H1 (cell line): ENCODE results near the gene C6orf163. TPM values are rescaled to one million over a fixed set of nuclear protein-coding genes. Genes with fewer than 3 reads are reported as not detected.

Experiments
- CTCF ChIA-PET: fragments of 300-600 bp; sonication (Branson Sonifier 250); formaldehyde crosslinking; loops from one replicate; lab custom pipeline; 2021; ENCODE audit not compliant: partially characterized antibody; lab: Charles Lee
- POLR2A ChIA-PET: fragments of 300-600 bp; sonication (Branson Sonifier 250); formaldehyde crosslinking; loops from one replicate; lab custom pipeline; 2021; ENCODE audit warnings: inconsistent platforms; ENCODE audit not compliant: partially characterized antibody; lab: Charles Lee
- DNase-seq, 2 experiments: peaks; one replicate each; pipeline versions ENCODE4 v3.0.0 to v3.0.0-alpha.2; 2010 to 2022; ENCODE audit warnings: low spot score in 2 of 2, low read depth in 1 of 2, mixed read lengths in 1 of 2
- FAIRE-seq: peaks from 2 replicates; lab custom pipeline; 2011; peaks lifted over from hg19 to GRCh38; lab: Jason Lieb, UNC
- H2AFZ ChIP-seq: 2 replicates; pipeline ENCODE4 v1.8.1; 2012; ENCODE audit warnings: low read length, inconsistent platforms
- H2AK5ac ChIP-seq: 2 replicates; pipeline ENCODE4 v1.6.1; 2013; ENCODE audit warnings: low read depth, low read length
- H2BK120ac ChIP-seq: replicated peaks from 2 replicates; pipeline ENCODE3; 2013; ENCODE audit warnings: low read depth, low read length, inconsistent platforms
- H2BK12ac ChIP-seq: 2 replicates; pipeline ENCODE4 v1.6.1; 2013; ENCODE audit warnings: low read depth, low read length
- H2BK15ac ChIP-seq: 2 replicates; pipeline ENCODE4 v1.6.1; 2013; ENCODE audit warnings: low read length
- H2BK20ac ChIP-seq: 2 replicates; pipeline ENCODE4 v1.6.1; 2013; ENCODE audit warnings: low read length
- H2BK5ac ChIP-seq: 2 replicates; pipeline ENCODE4 v1.6.1; 2013; ENCODE audit warnings: low read depth, low read length
- H3K14ac ChIP-seq: 2 replicates; pipeline ENCODE4 v1.6.1; 2013; ENCODE audit warnings: inconsistent platforms; ENCODE audit not compliant: insufficient read length
- H3K18ac ChIP-seq: 2 replicates; pipeline ENCODE4 v1.6.1; 2013; ENCODE audit warnings: low read length; ENCODE audit errors: extremely low read depth
- H3K23ac ChIP-seq: 2 replicates; pipeline ENCODE4 v1.6.1; 2013; ENCODE audit warnings: inconsistent platforms; ENCODE audit not compliant: insufficient read length
- H3K23me2 ChIP-seq: 2 replicates; pipeline ENCODE4 v1.6.1; 2013; ENCODE audit warnings: low read depth, low read length
- H3K27ac ChIP-seq: 2 replicates; pipeline ENCODE4 v1.6.1; 2011; ENCODE audit warnings: low read depth, low read length, inconsistent platforms
- H3K27me3 ChIP-seq, 4 experiments: replicated peaks in 1 of 4; 1 replicate in 1 of 4; 2 replicates in 3 of 4; pipeline versions ENCODE4 v1.6.1 to v1.8.1; 2011 to 2013; ENCODE audit warnings: low read length in 3 of 4, mild to moderate bottlenecking in 3 of 4, inconsistent platforms in 2 of 4, mixed read lengths in 2 of 4, moderate library complexity in 1 of 4; ENCODE audit not compliant: control insufficient read depth in 3 of 4, insufficient read depth in 3 of 4; ENCODE audit errors: extremely low read depth in 1 of 4
- H3K36me3 ChIP-seq, 4 experiments: 2 replicates each; pipeline versions ENCODE4 v1.6.1 to v1.8.1; 2011 to 2013; ENCODE audit warnings: mild to moderate bottlenecking in 4 of 4, low read length in 3 of 4, moderate library complexity in 2 of 4, control low read depth in 1 of 4, inconsistent platforms in 1 of 4; ENCODE audit not compliant: insufficient read depth in 4 of 4, control insufficient read depth in 2 of 4
- H3K4ac ChIP-seq: replicated peaks from 2 replicates; pipeline ENCODE3; 2013; ENCODE audit warnings: low read length, low read depth, mixed read lengths, inconsistent platforms; ENCODE audit not compliant: insufficient read length
- H3K4me1 ChIP-seq, 4 experiments: replicated peaks in 1 of 4; 1 replicate in 1 of 4; 2 replicates in 3 of 4; pipeline versions ENCODE4 v1.6.1 to v1.8.1; 2011 to 2013; ENCODE audit warnings: low read length in 3 of 4, inconsistent platforms in 2 of 4, mixed read lengths in 1 of 4; ENCODE audit not compliant: insufficient read depth in 4 of 4, control insufficient read depth in 3 of 4
- H3K4me2 ChIP-seq, 2 experiments: 2 replicates each; pipeline versions ENCODE4 v1.6.1 to v1.8.1; 2011 to 2013; ENCODE audit warnings: low read depth in 2 of 2, low read length in 2 of 2, control low read depth in 1 of 2, inconsistent platforms in 1 of 2, mild to moderate bottlenecking in 1 of 2; ENCODE audit not compliant: insufficient read depth in 1 of 2
- H3K4me3 ChIP-seq, 4 experiments: fragments of 200-600, 300-600 bp in 1 of 4; sonication (generic), shearing (Covaris generic), sonication (Bioruptor Twin) in 1 of 4; 2 replicates each; pipeline versions ENCODE4 v1.5.1 to v1.8.1; 2011 to 2016; ENCODE audit warnings: low read length in 4 of 4, low read depth in 3 of 4, control low read depth in 2 of 4, inconsistent platforms in 2 of 4, mild to moderate bottlenecking in 2 of 4, mixed read lengths in 1 of 4, moderate library complexity in 1 of 4; ENCODE audit not compliant: insufficient read depth in 2 of 4; ENCODE audit errors: extremely low read depth in 1 of 4
- H3K56ac ChIP-seq: replicated peaks from 2 replicates; pipeline ENCODE3; 2013; ENCODE audit warnings: low read depth, mild to moderate bottlenecking, mixed read lengths, low read length, inconsistent platforms; ENCODE audit not compliant: insufficient read length
- H3K79me1 ChIP-seq: 2 replicates; pipeline ENCODE4 v1.6.1; 2013; ENCODE audit warnings: low read depth, low read length, control low read depth
- H3K79me2 ChIP-seq, 2 experiments: 2 replicates each; pipeline versions ENCODE4 v1.6.1 to v1.8.1; 2012 to 2013; ENCODE audit warnings: low read length in 2 of 2, mild to moderate bottlenecking in 2 of 2, inconsistent platforms in 1 of 2; ENCODE audit not compliant: insufficient read depth in 2 of 2, control insufficient read depth in 1 of 2
- H3K9ac ChIP-seq, 4 experiments: replicated peaks in 1 of 4; 1 replicate in 1 of 4; 2 replicates in 3 of 4; pipeline versions ENCODE4 v1.6.1 to v1.8.1; 2011 to 2013; ENCODE audit warnings: low read depth in 3 of 4, low read length in 3 of 4, control low read depth in 2 of 4, mild to moderate bottlenecking in 2 of 4, moderate library complexity in 2 of 4, inconsistent platforms in 1 of 4; ENCODE audit errors: extremely low read depth in 1 of 4
- H3K9me3 ChIP-seq, 2 experiments: 2 replicates each; pipeline versions ENCODE4 v1.6.1 to v1.8.1; 2012 to 2013; ENCODE audit warnings: mild to moderate bottlenecking in 2 of 2, moderate library complexity in 2 of 2, control low read depth in 1 of 2, inconsistent platforms in 1 of 2, low read depth in 1 of 2, low read length in 1 of 2, mixed read lengths in 1 of 2; ENCODE audit not compliant: insufficient read depth in 2 of 2
- H4K20me1 ChIP-seq, 2 experiments: replicated peaks in 1 of 2; 2 replicates each; pipeline versions ENCODE3 to v1.8.1; 2011 to 2013; ENCODE audit warnings: inconsistent platforms in 2 of 2, low read length in 2 of 2, mild to moderate bottlenecking in 1 of 2; ENCODE audit not compliant: insufficient read depth in 2 of 2, control insufficient read depth in 1 of 2
- H4K5ac ChIP-seq: 2 replicates; pipeline ENCODE4 v1.6.1; 2013; ENCODE audit warnings: low read length, low read depth, mixed read lengths, inconsistent platforms; ENCODE audit not compliant: insufficient read length
- H4K8ac ChIP-seq: 2 replicates; pipeline ENCODE4 v1.8.0; 2013; ENCODE audit warnings: mild to moderate bottlenecking, moderate library complexity, low read length, inconsistent platforms; ENCODE audit not compliant: insufficient read depth; ENCODE audit errors: extremely low read depth
- H4K91ac ChIP-seq: replicated peaks from 2 replicates; pipeline ENCODE3; 2013; ENCODE audit warnings: low read length, mixed read lengths, inconsistent platforms; ENCODE audit not compliant: insufficient read length
- TAF7 ChIP-seq: optimal IDR thresholded peaks from 2 replicates; pipeline ENCODE3; 2011; ENCODE audit warnings: low read depth, mild to moderate bottlenecking, inconsistent platforms, low read length, moderate library complexity, borderline replicate concordance
- TEAD4 ChIP-seq: IDR thresholded peaks from 2 replicates; pipeline ENCODE4 v1.6.1; 2012; ENCODE audit warnings: low read depth, low read length, inconsistent platforms, mixed read lengths
- WGBS, 2 experiments: shearing (Covaris generic) in 1 of 2; methylation state at CpG; one replicate each; pipeline versions ENCODE4 v1.1.6 to v1.1.7; 2013 to 2015; ENCODE audit warnings: low lambda C conversion rate in 2 of 2, mixed read lengths in 2 of 2, inconsistent platforms in 1 of 2, low coverage in 1 of 2, missing lambda C conversion rate in 1 of 2; ENCODE audit not compliant: insufficient replicate concordance in 2 of 2, insufficient coverage in 1 of 2, insufficient read length in 1 of 2; ENCODE audit errors: extremely low coverage in 1 of 2, missing lambda C conversion rate in 1 of 2; 5-methylcytosine and 5-hydroxymethylcytosine counted together
- polyA plus RNA-seq, 7 experiments: library from polyadenylated mRNA; depleted of rRNA in 3 of 7; stranded (reverse) in 5 of 7; unstranded in 2 of 7; fragments of >200 nt in 5 of 7; fragments of 200-250 nt in 2 of 7; gene quantifications; 1 replicate in 5 of 7; 2 replicates in 1 of 7; 4 replicates in 1 of 7; pipeline versions ENCODE4 v1.2.1 to v1.2.3, GENCODE V29; 2011 to 2013; ENCODE audit warnings: missing spikeins in 2 of 7, mixed read lengths in 2 of 7
- total RNA-seq: library from RNA; stranded (reverse); fragmentation: NEBNext Ultra II Directional; extraction: Animal tissue kit (Norgen Biotek cat#: 25700); gene quantifications from 2 replicates; pipeline ENCODE4 v1.2.1, GENCODE V29; 2021

C6orf163 gene
- total and polyA plus RNA-seq, 2 of the 8 experiments (the other 6 are each of a cell fraction or from before 2014, with no cell fraction given) = 0.36 to 1.5 TPM

GRCh38 chr6:87384038-87384437, 39.4 kb downstream of the C6orf163 start:
- CTCF ChIA-PET = no interaction called here
- no peak for FAIRE-seq

More at GRCh38 chr6:87384038-87384437, 39.4 kb downstream of the C6orf163 start:
- H2BK5ac ChIP-seq = no peak overlapping the region
- no peak overlapping the region for H3K27ac ChIP-seq
- WGBS, 2 experiments = 84% methylated on average over 1 of the region's 1 CpG; no CpG with 5 or more reads in 1 of the 2 experiments
- no peak for TF ChIP-seq TEAD4
- no peak for TF ChIP-seq TAF7
- H4K91ac ChIP-seq = no peak overlapping the region
- no peak overlapping the region for H3K56ac ChIP-seq
- no peak overlapping the region for H3K4ac ChIP-seq
- no peak overlapping the region for H3K4me3 ChIP-seq
- no peak overlapping the region for H2BK20ac ChIP-seq
- H3K9ac ChIP-seq = no peak overlapping the region
- H4K8ac ChIP-seq = no peak overlapping the region
- no peak overlapping the region for H2AFZ ChIP-seq
- no peak overlapping the region for H2BK15ac ChIP-seq
- no peaks in the 10 kb centered on the region for H4K20me1 ChIP-seq
- H3K18ac ChIP-seq = no peak overlapping the region
- no peak overlapping the region for H3K4me2 ChIP-seq
- no peak overlapping the region for H3K23ac ChIP-seq
- no peaks in the 10 kb centered on the region for H3K9me3 ChIP-seq
- no peak overlapping the region for H4K5ac ChIP-seq
- H2BK120ac ChIP-seq = no peak overlapping the region
- no peaks in the 10 kb centered on the region for H3K23me2 ChIP-seq
- no peaks in the 10 kb centered on the region for H3K36me3 ChIP-seq
- no peaks in the 10 kb centered on the region for H3K79me1 ChIP-seq
- POLR2A ChIA-PET = no interaction called here
- no peak overlapping the region for H3K14ac ChIP-seq
- H3K79me2 ChIP-seq = no peaks in the 10 kb centered on the region
- H2AK5ac ChIP-seq = no peak overlapping the region
- H2BK12ac ChIP-seq = no peak overlapping the region
- DNase-seq = no peak
- H3K4me1 ChIP-seq = no peaks in the 10 kb centered on the region
- no peaks in the 10 kb centered on the region for H3K27me3 ChIP-seq
